ENCODE results near the gene STUB1. TPM values are rescaled to one million over a fixed set of nuclear protein-coding genes. Genes with fewer than 3 reads are reported as not detected.

Gene STUB1
- total and polyA plus RNA-seq, 2 of the 8 experiments (the other 6 are each of a cell fraction or from before 2014, with no cell fraction given), result 89.9 to 103 TPM

GRCh38 chr16:692356-693108, 12.3 kb downstream of the STUB1 start:
- ChIA-PET CTCF (ENCODE audit: partially characterized antibody) (interaction anchor here (0.9 to 2.0 kb wide), 5 partner anchors 11 to 93 kb away, joined by 3 to 7 read pairs (median 6); no protein-coding TSS in a partner anchor), POLR2A (ENCODE audit: partially characterized antibody) (interaction anchor here (1.1 to 4.6 kb wide), 4 partner anchors 10 to 40 kb away, joined by 3 to 48 read pairs (median 6); partner anchors contain the start of genes ANTKMT, JMJD8, RHBDL1 and STUB1)
- no peak overlapping the region for H2BK15ac ChIP-seq (ENCODE audit: low read length)
- no peak overlapping the region for H3K4ac ChIP-seq (replicated peaks; ENCODE audit: insufficient read length, low read depth, low read length)
- H3K79me1 ChIP-seq (ENCODE audit: low read depth, low read length), result peaks cover 4% of the 10 kb centered on the region
- H4K20me1 ChIP-seq (replicated peaks in 1 of 2; ENCODE audit: control insufficient read depth in 1 of 2, insufficient read depth in 2 of 2, low read length in 2 of 2), result peaks cover 0 to 11% of the 10 kb centered on the region in 2 experiments
- peaks cover 0 to 23% (median 15%) of the 10 kb centered on the region in 4 experiments; a peak in 5 of 7 replicates for H3K4me1 ChIP-seq (replicated peaks in 1 of 4; ENCODE audit: control insufficient read depth in 3 of 4, insufficient read depth in 4 of 4, low read length in 3 of 4)
- 75% methylated on average over 10 of the region's 10 CpGs; no CpG with 5 or more reads in 1 of the 2 experiments for WGBS, 2 experiments (ENCODE audit: extremely low coverage in 1 of 2, insufficient coverage in 1 of 2, insufficient read length in 1 of 2, insufficient replicate concordance in 2 of 2, low coverage in 1 of 2, low lambda C conversion rate in 2 of 2, missing lambda C conversion rate in 1 of 2)
- no peak overlapping the region for H2BK5ac ChIP-seq (ENCODE audit: low read depth, low read length)
- no peaks in the 10 kb centered on the region for H3K36me3 ChIP-seq (ENCODE audit: control insufficient read depth in 2 of 4, insufficient read depth in 4 of 4, low read length in 3 of 4)
- no peak overlapping the region for H4K8ac ChIP-seq (ENCODE audit: extremely low read depth, insufficient read depth, low read length)
- H3K14ac ChIP-seq (ENCODE audit: insufficient read length), result no peak overlapping the region
- no peak overlapping the region for H4K91ac ChIP-seq (replicated peaks; ENCODE audit: insufficient read length, low read length)
- H2AK5ac ChIP-seq (ENCODE audit: low read depth, low read length), result no peak overlapping the region
- H3K18ac ChIP-seq (ENCODE audit: extremely low read depth, low read length), result no peak overlapping the region
- no peaks in the 10 kb centered on the region for H3K79me2 ChIP-seq (ENCODE audit: control insufficient read depth in 1 of 2, insufficient read depth in 2 of 2, low read length in 2 of 2)
- no peak overlapping the region for H2BK120ac ChIP-seq (replicated peaks; ENCODE audit: low read depth, low read length)
- H3K23me2 ChIP-seq (ENCODE audit: low read depth, low read length), result peaks cover 15% of the 10 kb centered on the region
- FAIRE-seq (no peak), DNase-seq (ENCODE audit: low read depth in 1 of 2, low spot score in 2 of 2) (no peak)
- no peak overlapping the region for H3K9ac ChIP-seq (replicated peaks in 1 of 4; ENCODE audit: extremely low read depth in 1 of 4, low read depth in 3 of 4, low read length in 3 of 4)
- no peak overlapping the region for H3K56ac ChIP-seq (replicated peaks; ENCODE audit: insufficient read length, low read depth, low read length)
- peaks cover 1 to 53% (median 34%) of the 10 kb centered on the region in 4 experiments for H3K27me3 ChIP-seq (replicated peaks in 1 of 4; ENCODE audit: control insufficient read depth in 3 of 4, extremely low read depth in 1 of 4, insufficient read depth in 3 of 4, low read length in 3 of 4)
- H3K23ac ChIP-seq (ENCODE audit: insufficient read length), result no peak overlapping the region
- H4K5ac ChIP-seq (ENCODE audit: insufficient read length, low read depth, low read length), result no peak overlapping the region
- no peak overlapping the region; a peak in 1 of 4 replicates for H3K4me2 ChIP-seq (ENCODE audit: insufficient read depth in 1 of 2, low read depth in 2 of 2, low read length in 2 of 2)
- H2BK20ac ChIP-seq (ENCODE audit: low read length), result no peak overlapping the region
- H3K27ac ChIP-seq (ENCODE audit: low read depth, low read length), result no peak overlapping the region
- H2AFZ ChIP-seq (ENCODE audit: low read length), result no peak overlapping the region
- no peaks in the 10 kb centered on the region for H3K9me3 ChIP-seq (ENCODE audit: insufficient read depth in 2 of 2, low read depth in 1 of 2, low read length in 1 of 2)
- no peak overlapping the region for H2BK12ac ChIP-seq (ENCODE audit: low read depth, low read length)
- no peak overlapping the region for H3K4me3 ChIP-seq (ENCODE audit: extremely low read depth in 1 of 4, insufficient read depth in 2 of 4, low read depth in 3 of 4, low read length in 4 of 4)
- TF ChIP-seq FOSL1 (IDR thresholded peaks at IDR 0.05; ENCODE audit: insufficient read depth, low read depth, low read length), result no peak
- no peak for TF ChIP-seq SIN3A (conservative IDR thresholded peaks at IDR 0.05 in 1 of 2, IDR thresholded peaks at IDR 0.05 in 1 of 2; ENCODE audit: low read depth in 1 of 2, low read length in 2 of 2)
- no peak for TF ChIP-seq POLR2A (IDR thresholded peaks at IDR 0.05; ENCODE audit: control extremely low read depth in 1 of 2, low read depth in 2 of 2, low read length in 2 of 2)
- no peak for TF ChIP-seq USF2 (IDR thresholded peaks at IDR 0.05; ENCODE audit: low read length)
- TF ChIP-seq CTCF (IDR thresholded peaks at IDR 0.05; ENCODE audit: control extremely low read depth in 1 of 3, insufficient read depth in 1 of 3, low read depth in 1 of 3, low read length in 3 of 3), result no peak
- TF ChIP-seq TEAD4 (IDR thresholded peaks at IDR 0.05; ENCODE audit: low read depth, low read length), result no peak
- no peak for TF ChIP-seq GABPA (IDR thresholded peaks at IDR 0.05; ENCODE audit: borderline replicate concordance, insufficient read depth, low read length)
- no peak for TF ChIP-seq TAF7 (optimal IDR thresholded peaks at IDR 0.05; ENCODE audit: borderline replicate concordance, low read depth, low read length)
